GM12872 (cell line): Measurements from ENCODE around the gene SNX13.

ENCODE experiments used
- CTCF ChIP-seq: IDR thresholded peaks from 3 replicates; pipeline ENCODE4 v1.5.1; 2011; ENCODE audit warnings: low read depth, mild to moderate bottlenecking, low read length, moderate library complexity; ENCODE audit not compliant: insufficient read depth

The SNX13 gene

DNA sequence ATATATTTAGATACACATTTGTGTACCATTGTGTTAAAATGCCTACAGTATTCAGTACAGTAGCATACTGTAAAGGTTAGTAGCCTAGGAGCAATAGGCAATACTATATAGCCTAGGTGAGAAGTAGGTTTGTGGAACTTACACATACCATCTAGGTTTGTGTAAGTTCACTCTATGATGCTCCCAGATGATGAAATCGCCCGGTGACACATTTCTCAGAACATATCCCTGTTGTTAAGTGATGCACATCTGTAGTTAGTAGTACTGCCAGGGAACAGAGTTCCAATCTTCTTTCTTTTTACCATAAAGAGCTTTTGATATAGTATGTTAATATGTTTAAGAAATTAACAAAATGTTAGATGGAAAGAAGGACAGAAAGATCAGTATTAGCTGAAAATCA is 138.2 kb downstream of the SNX13 start:
- no peak for TF ChIP-seq CTCF

- no peak for TF ChIP-seq CTCF
Measured at GRCh38 chr7:17792075-17792936, 148.0 kb downstream of the SNX13 start.

GRCh38 chr7:17787257-17787656 is 153.0 kb downstream of the SNX13 start:
- no peak for TF ChIP-seq CTCF

DNA sequence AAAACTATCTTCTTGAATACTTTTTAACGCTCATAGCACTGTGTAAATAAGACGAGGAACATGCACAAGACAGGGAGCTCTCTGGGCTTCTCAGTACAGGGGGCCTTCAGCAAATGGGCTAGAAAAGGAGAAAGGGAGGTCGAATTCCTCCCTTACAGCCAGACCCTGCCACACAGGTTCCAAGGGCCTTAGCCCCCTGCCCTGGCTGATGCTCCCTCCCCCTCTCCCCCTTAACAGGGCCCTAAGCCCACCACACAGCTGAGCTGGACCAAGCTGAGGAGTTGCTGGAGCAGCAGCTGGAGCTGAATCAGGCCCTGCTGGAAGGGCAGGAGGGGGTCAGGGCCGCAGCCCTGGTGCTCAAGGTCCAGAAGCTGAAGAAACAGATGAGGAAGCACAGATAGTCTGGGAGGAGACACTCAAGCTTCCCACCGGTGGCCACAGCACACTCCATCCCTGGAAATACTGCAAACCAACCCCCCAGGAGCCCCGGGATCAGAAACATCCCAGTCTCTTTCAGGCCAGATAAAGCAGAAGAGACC is 153.9 kb downstream of the SNX13 start:
- TF ChIP-seq CTCF, result no peak

GRCh38 chr7:17782216-17782549 is 158.1 kb downstream of the SNX13 start:
- no peak for TF ChIP-seq CTCF

GRCh38 chr7:17781491-17782215 is 158.6 kb downstream of the SNX13 start:
- no peak for TF ChIP-seq CTCF

- no peak for TF ChIP-seq CTCF
Measured at GRCh38 chr7:17779381-17779780, 160.9 kb downstream of the SNX13 start.
